HepG2 (cell line): Measurements from ENCODE around the gene COL27A1. TPM values are rescaled to one million over a fixed set of nuclear protein-coding genes. Genes with fewer than 3 reads are reported as not detected.
A peak's percentile ranks its signal among the peaks of the same experiment; 100 is the strongest.

Experiments used
- ATF6 ChIP-seq: sonication (generic); formaldehyde crosslinking; conservative IDR thresholded peaks from 2 replicates; pipeline ENCODE4 v1.4.0; 2020; ENCODE audit warnings: missing genetic modification reagents
- DNMT1 ChIP-seq: sonication (generic); formaldehyde crosslinking; IDR thresholded peaks from 2 replicates; pipeline ENCODE4 v1.5.1; 2020; ENCODE audit warnings: mild to moderate bottlenecking, missing genetic modification reagents
- FOXA1 ChIP-seq, 2 experiments: fragments of 450-650 bp in 1 of 2; sonication (generic) in 1 of 2; formaldehyde crosslinking in 1 of 2; IDR thresholded peaks; 2 replicates each; pipeline versions ENCODE4 v1.4.0 to v1.6.1; 2016 to 2020; ENCODE audit warnings: missing genetic modification reagents in 1 of 2
- HMG20B ChIP-seq: conservative IDR thresholded peaks from 2 replicates; pipeline ENCODE4 v1.6.1; 2016; ENCODE audit warnings: missing genetic modification reagents, missing compliant biosample characterization
- HNF4G ChIP-seq, 2 experiments: sonication (generic) in 1 of 2; formaldehyde crosslinking in 1 of 2; IDR thresholded peaks; 2 replicates each; pipeline versions ENCODE4 v1.4.0 to v1.6.1; 2011 to 2020; ENCODE audit warnings: borderline replicate concordance in 2 of 2, low read depth in 2 of 2, mild to moderate bottlenecking in 2 of 2, low read length in 1 of 2, missing genetic modification reagents in 1 of 2, moderate library complexity in 1 of 2
- JUN ChIP-seq: sonication (generic); formaldehyde crosslinking; IDR thresholded peaks from 2 replicates; pipeline ENCODE4 v1.4.0; 2020; ENCODE audit warnings: mild to moderate bottlenecking, missing genetic modification reagents
- KLF6 ChIP-seq: IDR thresholded peaks from 2 replicates; pipeline ENCODE4 v1.8.0; 2016; ENCODE audit warnings: missing biosample characterization, missing genetic modification reagents
- LCORL ChIP-seq, 2 experiments: fragments of 450-650 bp in 1 of 2; sonication (generic) in 1 of 2; formaldehyde crosslinking in 1 of 2; IDR thresholded peaks; 2 replicates each; pipeline versions ENCODE4 v1.5.0 to v1.6.1; 2017 to 2020; ENCODE audit warnings: antibody characterized with exemption in 1 of 2, missing genetic modification reagents in 1 of 2
- MEIS2 ChIP-seq: sonication (generic); formaldehyde crosslinking; IDR thresholded peaks from 2 replicates; pipeline ENCODE4 v1.9.0; 2021; ENCODE audit warnings: mild to moderate bottlenecking, missing genetic modification reagents
- NFIC ChIP-seq: IDR thresholded peaks from 2 replicates; pipeline ENCODE4 v1.6.1; 2012; ENCODE audit warnings: mild to moderate bottlenecking, low read length, inconsistent platforms
- NR2F1 ChIP-seq, 2 experiments: fragments of 450-650 bp in 1 of 2; formaldehyde crosslinking in 1 of 2; IDR thresholded peaks; 2 replicates each; pipeline versions ENCODE4 v1.5.0 to v1.6.1; 2016 to 2020; ENCODE audit warnings: mild to moderate bottlenecking in 1 of 2, missing compliant biosample characterization in 1 of 2, missing genetic modification reagents in 1 of 2, moderate library complexity in 1 of 2
- SRSF4 ChIP-seq: fragments of 200-400 bp; formaldehyde crosslinking; IDR thresholded peaks from one replicate; pipeline ENCODE4 v1.6.1; 2018; ENCODE audit warnings: mild to moderate bottlenecking, low read depth, low read length, moderate library complexity; ENCODE audit not compliant: poor library complexity, severe bottlenecking
- ZBTB38 ChIP-seq: sonication (generic); formaldehyde crosslinking; IDR thresholded peaks from 2 replicates; pipeline ENCODE4 v1.5.1; 2020; ENCODE audit warnings: mild to moderate bottlenecking, missing genetic modification reagents
- ZNF317 ChIP-seq: sonication (generic); formaldehyde crosslinking; IDR thresholded peaks from 2 replicates; pipeline ENCODE4 v1.5.0; 2020; ENCODE audit warnings: mild to moderate bottlenecking, missing genetic modification reagents
- ZNF331 ChIP-seq: sonication (generic); formaldehyde crosslinking; IDR thresholded peaks from 2 replicates; pipeline ENCODE4 v1.4.0; 2020; ENCODE audit warnings: missing genetic modification reagents
- polyA plus RNA-seq, 8 experiments: library from polyadenylated mRNA; depleted of rRNA in 3 of 8; stranded (reverse) in 7 of 8; unstranded in 1 of 8; fragments of >200 nt; fragmentation: Illumina TruSeq in 4 of 8; extraction: Trizol in 4 of 8; gene quantifications; 2 replicates each; pipeline versions ENCODE4 v1.2.1 to v1.2.3, GENCODE V29; 2011 to 2016; ENCODE audit warnings: low read depth in 4 of 8, missing spikeins in 1 of 8, mixed read lengths in 1 of 8; ENCODE audit not compliant: insufficient read depth in 1 of 8
- total RNA-seq, 5 experiments: library from RNA; depleted of rRNA; stranded (reverse); fragments of >200 nt; fragmentation: Illumina TruSeq; extraction: Trizol; gene quantifications; 2 replicates each; pipeline ENCODE4 v1.2.3, GENCODE V29; 2016; ENCODE audit warnings: low read depth in 1 of 5
- TF ChIP-seq, protein P1 (sequence below): sonication (generic); formaldehyde crosslinking; IDR thresholded peaks from 2 replicates; pipeline ENCODE4 v1.5.0; 2020; ENCODE audit warnings: missing genetic modification reagents, mild to moderate bottlenecking, borderline replicate concordance

The COL27A1 gene
- total and polyA plus RNA-seq, 2 of the 13 experiments (the other 11 are each of a cell fraction or from before 2014, with no cell fraction given) = 71.3 to 89.1 TPM

GRCh38 chr9:114117614-114117995 is 37.7 kb upstream of the COL27A1 start (continued):
- TF ChIP-seq, protein P1, sequence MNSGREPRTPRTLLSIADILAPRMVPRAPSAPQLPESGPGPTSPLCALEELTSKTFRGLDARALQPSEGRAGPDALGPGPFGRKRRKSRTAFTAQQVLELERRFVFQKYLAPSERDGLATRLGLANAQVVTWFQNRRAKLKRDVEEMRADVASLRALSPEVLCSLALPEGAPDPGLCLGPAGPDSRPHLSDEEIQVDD = no peak
- TF ChIP-seq HMG20B (CRISPR knock-in tag) = 0 out of 2 replicates have a peak, but pooled peaks have one; percentile 19
- TF ChIP-seq KLF6 (CRISPR knock-in tag) = no peak
- no peak for TF ChIP-seq ZNF317 (CRISPR knock-in tag)
- TF ChIP-seq NFIC = no peak
- 0 out of 2 replicates have a peak, but pooled peaks have one; percentile 19 for TF ChIP-seq MEIS2 (CRISPR knock-in tag)
- 0 out of 2 replicates have a peak, but pooled peaks have one; percentile 33 for TF ChIP-seq JUN (CRISPR knock-in tag)
- TF ChIP-seq DNMT1 (CRISPR knock-in tag) = no peak
- 0 out of 4 replicates have a peak, but pooled peaks of 1 of the 2 experiments have one; percentile 15 for TF ChIP-seq NR2F1 (CRISPR knock-in tag; IDR thresholded peaks at IDR 0.05)
- TF ChIP-seq ATF6 (CRISPR knock-in tag) = no peak
- no peak for TF ChIP-seq ZBTB38 (CRISPR knock-in tag)
- TF ChIP-seq LCORL (IDR thresholded peaks at IDR 0.05) = no peak
- TF ChIP-seq LCORL (CRISPR knock-in tag; IDR thresholded peaks at IDR 0.05) = 0 out of 2 replicates have a peak, but pooled peaks have one; percentile 4
- TF ChIP-seq FOXA1 (IDR thresholded peaks at IDR 0.05) = no peak
- peak; percentile 8; the same call in 1 of the 2 replicates for TF ChIP-seq FOXA1 (CRISPR knock-in tag; IDR thresholded peaks at IDR 0.05)
- TF ChIP-seq HNF4G (IDR thresholded peaks at IDR 0.05; ENCODE audit: borderline replicate concordance, low read depth, low read length) = peak; percentile 52
- TF ChIP-seq HNF4G (CRISPR knock-in tag; IDR thresholded peaks at IDR 0.05; ENCODE audit: borderline replicate concordance, low read depth) = no peak; the same call in 1 of the 2 replicates
- TF ChIP-seq ZNF331 (CRISPR knock-in tag) = peak; percentile 62; the same call in 1 of the 2 replicates
- no peak for TF ChIP-seq SRSF4
- TF ChIP-seq, all 625 proteins: peak for 81
